PFSK-1 (cell line): ENCODE measurements around the gene STAG1.

Experiments
- FOXP2 ChIP-seq: optimal IDR thresholded peaks from 2 replicates; pipeline ENCODE3; 2011; ENCODE audit warnings: borderline replicate concordance, control low read depth, inconsistent platforms; ENCODE audit not compliant: insufficient read depth; ENCODE audit errors: extremely low read length, extremely low read depth
- POLR2AphosphoS5 ChIP-seq: IDR thresholded peaks from 2 replicates; pipeline ENCODE4 v1.6.1; 2012; ENCODE audit warnings: low read depth, mild to moderate bottlenecking, control low read depth, low read length, moderate library complexity
- SIN3A ChIP-seq: IDR thresholded peaks from 2 replicates; pipeline ENCODE4 v1.6.1; 2012; ENCODE audit warnings: mild to moderate bottlenecking, low read length, moderate library complexity, borderline replicate concordance; ENCODE audit not compliant: insufficient read depth
- TAF1 ChIP-seq: IDR thresholded peaks from 2 replicates; pipeline ENCODE4 v1.6.1; 2012; ENCODE audit warnings: low read length, control low read depth, borderline replicate concordance; ENCODE audit not compliant: insufficient read depth
- TF ChIP-seq, protein P1 (sequence below), 2 experiments: IDR thresholded peaks; 2 replicates each; pipeline versions ENCODE4 v1.6.1 to v1.8.0; 2011 to 2012; ENCODE audit warnings: low read depth in 2 of 2, low read length in 2 of 2, control low read depth in 1 of 2, inconsistent platforms in 1 of 2, mild to moderate bottlenecking in 1 of 2, moderate library complexity in 1 of 2; ENCODE audit not compliant: insufficient read depth in 1 of 2

STAG1 gene

DNA sequence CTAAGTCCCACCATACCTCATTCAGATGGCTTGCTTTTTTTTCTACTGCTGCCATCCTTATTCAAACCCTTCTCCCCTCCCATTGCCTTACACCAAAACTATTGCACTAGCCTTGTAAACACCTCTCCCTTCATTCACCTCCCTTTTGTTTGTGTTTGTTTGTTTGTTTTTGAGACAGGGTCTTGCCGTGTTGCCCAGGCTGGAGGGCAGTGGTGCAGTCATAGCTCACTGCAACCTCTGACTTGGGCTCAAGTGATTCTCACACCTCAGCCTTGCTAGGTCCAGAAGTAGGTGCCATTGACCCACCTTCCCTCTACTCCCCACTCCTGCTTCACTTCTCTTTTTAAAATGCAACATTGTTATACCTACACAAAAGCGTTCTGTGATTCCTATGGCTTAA lies 3.0 kb upstream of the STAG1 start:
- TF ChIP-seq SIN3A (no peak), TAF1 (no peak), POLR2AphosphoS5 (no peak), FOXP2 (no peak)
- TF ChIP-seq, protein P1, sequence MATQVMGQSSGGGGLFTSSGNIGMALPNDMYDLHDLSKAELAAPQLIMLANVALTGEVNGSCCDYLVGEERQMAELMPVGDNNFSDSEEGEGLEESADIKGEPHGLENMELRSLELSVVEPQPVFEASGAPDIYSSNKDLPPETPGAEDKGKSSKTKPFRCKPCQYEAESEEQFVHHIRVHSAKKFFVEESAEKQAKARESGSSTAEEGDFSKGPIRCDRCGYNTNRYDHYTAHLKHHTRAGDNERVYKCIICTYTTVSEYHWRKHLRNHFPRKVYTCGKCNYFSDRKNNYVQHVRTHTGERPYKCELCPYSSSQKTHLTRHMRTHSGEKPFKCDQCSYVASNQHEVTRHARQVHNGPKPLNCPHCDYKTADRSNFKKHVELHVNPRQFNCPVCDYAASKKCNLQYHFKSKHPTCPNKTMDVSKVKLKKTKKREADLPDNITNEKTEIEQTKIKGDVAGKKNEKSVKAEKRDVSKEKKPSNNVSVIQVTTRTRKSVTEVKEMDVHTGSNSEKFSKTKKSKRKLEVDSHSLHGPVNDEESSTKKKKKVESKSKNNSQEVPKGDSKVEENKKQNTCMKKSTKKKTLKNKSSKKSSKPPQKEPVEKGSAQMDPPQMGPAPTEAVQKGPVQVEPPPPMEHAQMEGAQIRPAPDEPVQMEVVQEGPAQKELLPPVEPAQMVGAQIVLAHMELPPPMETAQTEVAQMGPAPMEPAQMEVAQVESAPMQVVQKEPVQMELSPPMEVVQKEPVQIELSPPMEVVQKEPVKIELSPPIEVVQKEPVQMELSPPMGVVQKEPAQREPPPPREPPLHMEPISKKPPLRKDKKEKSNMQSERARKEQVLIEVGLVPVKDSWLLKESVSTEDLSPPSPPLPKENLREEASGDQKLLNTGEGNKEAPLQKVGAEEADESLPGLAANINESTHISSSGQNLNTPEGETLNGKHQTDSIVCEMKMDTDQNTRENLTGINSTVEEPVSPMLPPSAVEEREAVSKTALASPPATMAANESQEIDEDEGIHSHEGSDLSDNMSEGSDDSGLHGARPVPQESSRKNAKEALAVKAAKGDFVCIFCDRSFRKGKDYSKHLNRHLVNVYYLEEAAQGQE (IDR thresholded peaks at IDR 0.05; ENCODE audit: insufficient read depth in 1 of 2, low read depth in 2 of 2, low read length in 2 of 2) = no peak

- TF ChIP-seq SIN3A = no peak
- no peak for TF ChIP-seq POLR2AphosphoS5
- TF ChIP-seq FOXP2 = no peak
- TF ChIP-seq TAF1 = no peak
- TF ChIP-seq, protein P1 (IDR thresholded peaks at IDR 0.05; ENCODE audit: insufficient read depth in 1 of 2, low read depth in 2 of 2, low read length in 2 of 2) = no peak
These were observed 1.3 kb upstream of the STAG1 start for GRCh38 chr3:136753326-136753939.

DNA sequence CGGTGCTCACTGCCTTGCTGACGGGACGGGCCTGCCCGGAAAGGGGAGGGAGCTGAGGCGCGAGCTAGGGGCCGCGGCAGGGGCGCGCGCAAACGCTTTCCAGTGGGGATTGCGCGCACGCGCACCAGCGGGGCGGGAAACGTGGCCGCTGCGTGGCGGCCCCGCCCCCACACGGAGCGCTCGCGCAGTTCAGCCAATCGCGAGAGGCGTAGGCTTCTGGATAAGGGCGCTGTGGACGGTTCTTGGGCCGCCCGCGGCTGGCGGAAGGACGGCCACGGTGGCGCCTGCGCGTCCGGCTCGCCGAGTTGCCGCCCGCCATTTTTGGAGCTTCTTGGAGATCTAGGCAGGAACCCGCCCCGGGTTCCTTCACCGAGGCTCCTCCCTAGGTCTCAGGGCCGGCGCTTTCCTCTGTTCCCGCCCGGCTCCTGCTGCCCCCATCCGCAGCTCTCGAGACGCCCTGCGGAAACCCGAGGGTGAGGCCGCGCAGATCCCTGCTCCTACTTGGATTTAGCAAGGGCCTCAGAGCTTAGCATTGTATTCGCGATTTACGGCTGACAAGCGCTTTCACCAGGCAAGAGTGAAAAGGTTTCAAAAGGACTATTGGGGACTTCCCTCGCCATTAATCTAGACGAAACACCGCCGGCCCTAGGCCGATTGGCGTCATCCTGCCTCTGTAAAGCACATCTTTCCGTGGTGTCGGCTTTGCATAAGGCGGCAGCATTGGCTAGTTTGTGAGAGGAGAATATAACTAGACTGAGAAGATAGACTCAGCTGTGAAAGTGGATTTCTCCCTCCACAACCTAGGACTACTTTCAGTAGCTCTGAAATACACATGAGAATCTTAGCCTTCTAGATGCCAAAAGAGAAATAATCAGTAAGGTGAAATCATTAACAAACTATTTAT lies 496 bp upstream of the STAG1 start:
- TF ChIP-seq, protein P1 (IDR thresholded peaks at IDR 0.05; ENCODE audit: insufficient read depth in 1 of 2, low read depth in 2 of 2, low read length in 2 of 2) = 0 out of 4 replicates have a peak, but pooled peaks of 1 of the 2 experiments have one; percentile 10
- 0 out of 2 replicates have a peak, but pooled peaks have one; percentile 29 for TF ChIP-seq SIN3A
- peak; percentile 61; the same call in 1 of the 2 replicates for TF ChIP-seq POLR2AphosphoS5
- TF ChIP-seq TAF1 = 0 out of 2 replicates have a peak, but pooled peaks have one; percentile 47
- TF ChIP-seq FOXP2 = peak; percentile 97

DNA sequence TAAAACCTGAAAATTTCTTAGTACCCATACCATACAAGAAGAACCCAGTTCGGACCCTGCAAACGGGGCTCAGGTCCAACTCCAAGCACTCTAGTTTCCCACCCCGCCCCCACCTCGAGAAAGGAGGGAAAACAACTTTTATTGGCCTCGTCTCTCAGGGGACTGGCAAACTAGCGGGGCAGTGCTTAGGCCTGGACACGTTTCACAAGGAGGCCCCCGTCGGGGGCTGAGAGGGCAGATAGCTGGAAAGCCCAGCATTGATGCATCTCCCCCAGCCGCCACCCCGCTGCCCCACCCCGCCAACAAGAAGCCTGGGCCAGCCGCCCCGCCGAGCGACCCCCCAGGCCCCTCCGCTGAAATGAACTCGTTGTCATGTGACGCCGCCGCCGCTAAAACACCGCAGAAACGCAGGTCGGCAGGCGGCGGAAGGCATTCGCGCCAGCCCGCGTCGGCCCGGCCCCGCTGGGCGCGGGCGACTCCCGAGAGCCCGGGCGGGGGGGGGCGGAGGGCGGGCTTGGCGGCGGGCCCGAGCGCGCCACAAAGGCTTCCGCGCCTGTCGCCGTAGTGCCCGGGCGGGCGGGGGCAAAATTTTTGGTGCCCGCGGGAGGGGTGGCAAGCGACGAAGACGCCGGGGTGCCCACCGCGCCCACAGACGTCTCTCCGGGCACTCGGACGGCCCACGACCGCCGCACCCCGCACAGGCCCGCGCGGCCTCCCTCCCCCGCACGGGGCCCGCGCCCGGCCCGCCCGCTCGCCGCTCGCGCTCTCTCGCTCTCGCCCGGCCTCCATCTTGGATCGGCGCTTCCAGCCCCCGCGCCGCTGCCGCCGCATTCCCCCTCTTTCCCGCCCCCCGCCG lies 634 bp downstream of the STAG1 start:
- TF ChIP-seq, protein P1 (IDR thresholded peaks at IDR 0.05; ENCODE audit: insufficient read depth in 1 of 2, low read depth in 2 of 2, low read length in 2 of 2) = no peak
- TF ChIP-seq SIN3A (no peak), FOXP2 (no peak), TAF1 (no peak), POLR2AphosphoS5 (peak; percentile 47; the same call in 1 of the 2 replicates)
